Testis (tissue), 3 donors: Measurements from ENCODE around the gene ITGA6. TPM values are rescaled to one million over a fixed set of nuclear protein-coding genes. Genes with fewer than 3 reads are reported as not detected.

Experiments used
- DNase-seq: peaks from one replicate; pipeline ENCODE4 v3.0.0-alpha.2; 2019
- H3K27ac ChIP-seq, 2 donors: fragments of 200-600 bp; sonication (generic); one replicate each; pipeline ENCODE4 v1.5.1; 2019
- H3K27me3 ChIP-seq: fragments of 200-600 bp; sonication (generic); one replicate; pipeline ENCODE4 v1.5.1; 2019
- H3K36me3 ChIP-seq: fragments of 200-600 bp; sonication (generic); one replicate; pipeline ENCODE4 v1.5.1; 2017; ENCODE audit warnings: low read depth; ENCODE audit errors: missing control alignments
- H3K4me1 ChIP-seq: fragments of 200-600 bp; sonication (generic); one replicate; pipeline ENCODE4 v1.5.1; 2019
- H3K4me3 ChIP-seq, 2 donors: fragments of 200-600 bp; sonication (generic); one replicate each; pipeline ENCODE4 v1.5.1; 2017 to 2019
- H3K9me3 ChIP-seq: fragments of 200-600 bp; sonication (generic); one replicate; pipeline ENCODE4 v1.5.1; 2017
- CTCF ChIP-seq, 3 experiments: fragments of 450-650 bp in 2 of 3; fragments of 200-600 bp in 1 of 3; sonication (generic) in 1 of 3; IDR thresholded peaks; one replicate each; pipeline ENCODE4 v1.5.1; 2016 to 2019; ENCODE audit warnings: antibody characterized with exemption in 3 of 3, mild to moderate bottlenecking in 2 of 3, moderate library complexity in 1 of 3
- POLR2A ChIP-seq: fragments of 450-650 bp; IDR thresholded peaks from one replicate; pipeline ENCODE4 v1.6.1; 2017; ENCODE audit warnings: antibody characterized with exemption, mild to moderate bottlenecking, moderate library complexity
- WGBS, 2 donors: methylation state at CpG; one replicate each; pipeline ENCODE4 v1.1.5; 2018; 5-methylcytosine and 5-hydroxymethylcytosine counted together
- intact Hi-C: fragments of 100-400 bp; cut with DNase I; formaldehyde crosslinking; loops from one replicate; pipeline ENCODE4 v1.15.1; 2023; ENCODE audit warnings: low total_unique reads
- polyA plus RNA-seq: library from polyadenylated mRNA; stranded (reverse); fragments of 350-450 nt; fragmentation: Illumina TruSeq; extraction: RNeasy Lipid Tissue Mini Kit (QIAGEN cat#74804); gene quantifications from one replicate; pipeline ENCODE4 v1.2.3, GENCODE V29; 2014; ENCODE audit warnings: low read depth, low replicate concordance; ENCODE audit not compliant: insufficient read depth
- total RNA-seq, 2 donors: library from RNA; depleted of rRNA; stranded (reverse); fragments of >200 nt; gene quantifications; one replicate each; pipeline ENCODE4 v1.2.3, GENCODE V29; 2016

Gene ITGA6
- total and polyA plus RNA-seq, 3 donors from 2014 or later: 57.5 to 232 (median 166) TPM

- no peak for DNase-seq
- no peaks in the 10 kb centered on the region for H3K36me3 ChIP-seq
- H3K4me3 ChIP-seq: no peak overlapping the region
- 68 to 74% methylated on average over 1 of the region's 1 CpG for WGBS, 2 donors
- intact Hi-C loops: no loop called here
- H3K27ac ChIP-seq: no peak overlapping the region
- H3K9me3 ChIP-seq: no peaks in the 10 kb centered on the region
- TF ChIP-seq POLR2A (no peak), CTCF (IDR thresholded peaks at IDR 0.05) (no peak)
- peaks cover 4% of the 10 kb centered on the region for H3K4me1 ChIP-seq
- H3K27me3 ChIP-seq: no peaks in the 10 kb centered on the region
Observed at GRCh38 chr2:172440795-172441194, 13.4 kb downstream of the ITGA6 start.

- Histone ChIP-seq H3K9me3 (no peaks in the 10 kb centered on the region), H3K4me3 (no peak overlapping the region), H3K36me3 (no peaks in the 10 kb centered on the region), H3K4me1 (peaks cover 8% of the 10 kb centered on the region), H3K27me3 (no peaks in the 10 kb centered on the region), H3K27ac (no peak overlapping the region)
- intact Hi-C loops: no loop called here
- DNase-seq: no peak
- WGBS, 2 donors: 60 to 71% methylated on average over 9 to 10 of the region's 10 CpGs
- TF ChIP-seq POLR2A (no peak), CTCF (IDR thresholded peaks at IDR 0.05) (no peak)
Observed at GRCh38 chr2:172442072-172442895, 14.9 kb downstream of the ITGA6 start.

- H3K27ac ChIP-seq: no peak overlapping the region
Observed at GRCh38 chr2:172445851-172446250, 18.5 kb downstream of the ITGA6 start.

GRCh38 chr2:172446474-172447063 is 19.2 kb downstream of the ITGA6 start:
- WGBS, 2 donors: 85 to 86% methylated on average over 6 of the region's 6 CpGs
- H3K27ac ChIP-seq: no peak overlapping the region

More at GRCh38 chr2:172445851-172446250, 18.5 kb downstream of the ITGA6 start:
- Histone ChIP-seq H3K4me1 (peaks cover 15% of the 10 kb centered on the region), H3K9me3 (no peaks in the 10 kb centered on the region), H3K27me3 (no peaks in the 10 kb centered on the region), H3K36me3 (no peaks in the 10 kb centered on the region), H3K4me3 (no peak overlapping the region)
- WGBS, 2 donors: 28 to 41% methylated on average over 1 of the region's 1 CpG
- TF ChIP-seq POLR2A (no peak), CTCF (IDR thresholded peaks at IDR 0.05) (no peak)
- DNase-seq: peak; percentile 67
- intact Hi-C loops: no loop called here

More at GRCh38 chr2:172446474-172447063, 19.2 kb downstream of the ITGA6 start:
- intact Hi-C loops: no loop called here
- DNase-seq: no peak
- Histone ChIP-seq H3K4me1 (peaks cover 15% of the 10 kb centered on the region), H3K27me3 (no peaks in the 10 kb centered on the region), H3K36me3 (no peaks in the 10 kb centered on the region), H3K9me3 (no peaks in the 10 kb centered on the region), H3K4me3 (no peak overlapping the region)
- TF ChIP-seq CTCF (IDR thresholded peaks at IDR 0.05) (no peak), POLR2A (no peak)
